ENCODE results near the gene ZFR2.

The ZFR2 gene

DNA sequence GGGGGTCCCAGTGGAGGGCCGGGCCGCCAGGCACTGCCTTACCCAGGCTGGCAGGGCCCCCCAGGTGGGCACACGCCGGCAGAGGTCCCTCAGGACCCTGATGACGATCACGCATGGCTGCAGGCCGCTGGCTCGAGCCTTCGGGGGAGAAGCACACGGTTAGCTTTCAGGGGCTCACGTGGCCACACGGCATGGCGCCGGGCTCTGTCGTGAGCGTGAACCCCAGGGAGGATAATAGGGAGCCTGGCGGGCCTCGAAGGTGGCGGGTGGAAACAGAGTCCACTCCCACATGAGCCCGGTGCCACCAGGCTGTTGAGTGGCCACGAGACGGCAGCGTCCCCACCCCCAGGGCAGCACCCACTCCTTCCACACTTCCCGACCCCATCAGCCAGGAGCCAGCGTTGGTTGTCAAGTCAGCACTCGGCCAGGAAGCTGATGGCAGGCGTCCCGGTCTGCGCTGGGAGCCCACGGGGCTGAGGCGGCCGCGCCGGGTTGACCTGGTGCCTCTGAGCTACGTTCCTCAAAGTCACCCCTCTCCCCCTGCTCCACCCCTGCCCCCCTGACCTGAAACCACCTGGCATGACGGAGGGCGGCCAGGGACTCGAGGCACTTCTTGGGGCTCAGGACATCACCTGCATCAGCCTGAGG, 58.0 kb downstream of the ZFR2 start:
- Histone ChIP-seq H3K36me3 (no peaks in the 10 kb centered on the region), H3K9me3 (no peaks in the 10 kb centered on the region), H3K27me3 (peaks cover 0 to 46% of the 10 kb centered on the region in 2 donors), H3K4me3 (no peak overlapping the region), H3K27ac (no peak overlapping the region), H3K4me1 (peaks cover 0 to 7% (median 0%) of the 10 kb centered on the region in 4 donors)
- TF ChIP-seq, protein P1, sequence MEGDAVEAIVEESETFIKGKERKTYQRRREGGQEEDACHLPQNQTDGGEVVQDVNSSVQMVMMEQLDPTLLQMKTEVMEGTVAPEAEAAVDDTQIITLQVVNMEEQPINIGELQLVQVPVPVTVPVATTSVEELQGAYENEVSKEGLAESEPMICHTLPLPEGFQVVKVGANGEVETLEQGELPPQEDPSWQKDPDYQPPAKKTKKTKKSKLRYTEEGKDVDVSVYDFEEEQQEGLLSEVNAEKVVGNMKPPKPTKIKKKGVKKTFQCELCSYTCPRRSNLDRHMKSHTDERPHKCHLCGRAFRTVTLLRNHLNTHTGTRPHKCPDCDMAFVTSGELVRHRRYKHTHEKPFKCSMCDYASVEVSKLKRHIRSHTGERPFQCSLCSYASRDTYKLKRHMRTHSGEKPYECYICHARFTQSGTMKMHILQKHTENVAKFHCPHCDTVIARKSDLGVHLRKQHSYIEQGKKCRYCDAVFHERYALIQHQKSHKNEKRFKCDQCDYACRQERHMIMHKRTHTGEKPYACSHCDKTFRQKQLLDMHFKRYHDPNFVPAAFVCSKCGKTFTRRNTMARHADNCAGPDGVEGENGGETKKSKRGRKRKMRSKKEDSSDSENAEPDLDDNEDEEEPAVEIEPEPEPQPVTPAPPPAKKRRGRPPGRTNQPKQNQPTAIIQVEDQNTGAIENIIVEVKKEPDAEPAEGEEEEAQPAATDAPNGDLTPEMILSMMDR (IDR thresholded peaks at IDR 0.05), result no peak
- no peak for DNase-seq
- intact Hi-C loops (cut with DNase I; ENCODE audit: low total_unique reads), result no loop called here

DNA sequence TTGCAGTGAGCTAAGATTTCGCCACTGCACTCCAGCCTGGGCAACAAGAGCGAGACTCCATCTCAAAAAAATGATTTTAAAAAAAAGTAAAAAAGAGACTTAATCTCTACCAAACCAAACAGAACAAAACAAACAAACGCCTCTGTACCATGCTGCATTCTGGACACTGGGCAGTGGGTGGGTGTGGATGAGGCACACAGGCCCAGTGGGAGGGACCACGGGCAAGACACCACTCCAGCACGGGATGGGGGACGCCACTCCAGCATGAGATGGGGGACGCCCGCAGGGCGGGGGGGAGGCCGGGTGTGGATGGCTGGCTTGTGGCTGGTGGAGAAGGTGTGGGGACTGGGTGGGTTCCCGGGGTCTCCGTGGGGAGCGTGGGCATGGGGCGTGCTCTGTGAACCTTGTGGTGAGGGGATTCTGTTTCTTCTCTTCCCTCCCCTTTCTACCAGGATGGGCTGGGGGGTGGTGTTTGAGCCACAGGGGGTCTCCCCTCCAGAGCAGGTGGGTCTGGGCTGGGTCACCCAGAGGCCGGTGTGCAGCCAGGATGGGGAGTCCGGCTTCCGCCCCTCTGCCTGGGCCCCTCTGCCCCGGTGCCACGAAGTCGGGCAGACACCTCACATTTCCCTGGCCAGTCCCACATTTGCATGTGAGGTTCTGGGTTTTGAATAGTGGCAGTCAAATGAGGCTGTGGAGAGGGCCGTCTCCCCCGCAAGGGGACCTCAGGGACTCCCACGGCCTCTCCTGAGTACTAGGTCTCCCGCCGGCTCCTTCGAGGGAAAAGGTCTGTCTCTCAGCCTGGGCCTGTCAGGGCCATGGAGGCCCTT, 58.7 kb downstream of the ZFR2 start:
- Histone ChIP-seq H3K4me1 (peaks cover 0 to 7% (median 0%) of the 10 kb centered on the region in 4 donors), H3K27ac (no peak overlapping the region), H3K9me3 (no peaks in the 10 kb centered on the region), H3K4me3 (no peak overlapping the region), H3K36me3 (no peaks in the 10 kb centered on the region), H3K27me3 (peaks cover 0 to 54% of the 10 kb centered on the region in 2 donors)
- DNase-seq, result no peak
- TF ChIP-seq, protein P1 (IDR thresholded peaks at IDR 0.05), result no peak
- intact Hi-C loops (cut with DNase I; ENCODE audit: low total_unique reads), result no loop called here

DNA sequence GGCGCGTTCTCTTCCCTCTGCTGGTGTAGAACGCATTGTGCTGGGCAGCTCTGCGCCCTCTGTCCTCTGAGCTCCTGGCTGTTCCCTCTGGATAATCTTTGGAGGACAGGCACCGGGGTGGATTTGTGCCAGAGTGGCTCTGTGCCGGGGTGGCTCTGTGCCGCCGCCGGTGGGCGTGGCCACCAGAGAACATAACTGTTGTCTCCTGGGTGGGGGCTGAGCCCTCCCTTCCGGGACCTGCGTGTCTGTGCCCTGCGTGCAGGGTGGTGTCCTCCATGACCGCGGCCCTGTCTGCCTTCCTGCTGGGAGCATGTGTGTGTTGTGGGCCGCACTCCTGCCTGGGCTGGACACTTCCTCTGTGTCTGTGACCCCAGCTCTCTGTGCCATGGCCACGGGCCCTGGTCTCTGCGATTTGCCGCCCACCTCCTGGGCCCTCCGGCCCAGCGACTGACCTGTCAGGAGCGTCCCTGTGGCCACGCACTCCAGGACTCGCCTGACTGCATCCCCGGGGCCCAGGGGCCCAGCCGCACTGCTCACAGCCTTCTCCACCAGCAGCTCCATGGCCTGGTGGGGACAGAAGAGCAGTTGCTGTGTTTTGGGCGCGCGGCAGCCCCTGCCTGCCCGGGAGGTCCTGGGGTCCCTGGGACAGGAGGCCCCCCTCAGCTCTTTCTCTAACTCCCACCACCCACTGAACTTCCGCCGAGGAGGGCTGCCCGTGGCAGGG, 60.3 kb downstream of the ZFR2 start:
- Histone ChIP-seq H3K27me3 (peaks cover 0 to 59% of the 10 kb centered on the region in 2 donors), H3K27ac (no peak overlapping the region), H3K4me1 (peaks cover 0 to 6% (median 0%) of the 10 kb centered on the region in 4 donors), H3K9me3 (no peaks in the 10 kb centered on the region), H3K4me3 (no peak overlapping the region), H3K36me3 (no peaks in the 10 kb centered on the region)
- no peak for DNase-seq
- intact Hi-C loops (cut with DNase I; ENCODE audit: low total_unique reads), result no loop called here
- TF ChIP-seq, protein P1 (IDR thresholded peaks at IDR 0.05), result no peak

DNA sequence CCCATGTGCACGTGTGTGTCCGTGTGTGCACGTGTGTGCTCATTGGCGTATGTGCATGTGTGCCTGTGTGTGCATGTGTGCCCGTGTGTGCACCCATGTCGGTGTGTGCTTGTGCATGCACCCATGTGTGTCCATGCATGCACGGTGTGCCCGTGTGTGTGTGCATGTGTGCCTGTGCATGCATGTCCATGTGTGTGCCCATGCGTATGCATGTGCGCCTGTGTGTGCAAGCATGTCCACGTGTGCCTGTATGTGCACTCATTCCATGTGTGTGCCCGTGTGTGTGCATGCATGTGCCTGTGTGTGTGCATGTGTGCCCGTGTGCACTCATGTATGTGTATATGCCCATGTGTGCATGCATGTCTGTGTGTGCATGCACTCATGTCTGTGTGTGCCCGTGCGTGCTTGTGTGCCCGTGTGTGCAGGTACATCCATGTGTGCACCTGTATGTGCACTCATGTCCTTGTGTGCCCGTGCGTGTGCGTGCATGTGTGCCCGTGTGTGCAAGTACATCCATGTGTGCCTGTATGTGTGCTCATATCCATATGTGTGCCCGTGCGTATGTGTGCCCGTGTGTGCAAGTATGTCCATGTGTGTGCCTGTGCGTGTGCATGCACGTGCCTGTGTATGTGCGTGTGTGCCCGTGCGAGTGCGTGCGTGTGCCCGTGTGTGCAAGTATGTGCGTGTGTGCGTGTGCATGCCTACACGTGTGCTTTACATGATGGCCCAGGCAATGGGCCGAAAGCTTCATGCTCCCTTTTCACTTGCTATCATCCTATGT, 61.1 kb downstream of the ZFR2 start:
- Histone ChIP-seq H3K4me3 (no peak overlapping the region), H3K27ac (no peak overlapping the region), H3K27me3 (peaks cover 0 to 62% of the 10 kb centered on the region in 2 donors), H3K36me3 (no peaks in the 10 kb centered on the region), H3K9me3 (no peaks in the 10 kb centered on the region), H3K4me1 (no peaks in the 10 kb centered on the region)
- no peak for DNase-seq
- TF ChIP-seq, protein P1 (IDR thresholded peaks at IDR 0.05), result no peak
- intact Hi-C loops (cut with DNase I; ENCODE audit: low total_unique reads), result no loop called here

DNA sequence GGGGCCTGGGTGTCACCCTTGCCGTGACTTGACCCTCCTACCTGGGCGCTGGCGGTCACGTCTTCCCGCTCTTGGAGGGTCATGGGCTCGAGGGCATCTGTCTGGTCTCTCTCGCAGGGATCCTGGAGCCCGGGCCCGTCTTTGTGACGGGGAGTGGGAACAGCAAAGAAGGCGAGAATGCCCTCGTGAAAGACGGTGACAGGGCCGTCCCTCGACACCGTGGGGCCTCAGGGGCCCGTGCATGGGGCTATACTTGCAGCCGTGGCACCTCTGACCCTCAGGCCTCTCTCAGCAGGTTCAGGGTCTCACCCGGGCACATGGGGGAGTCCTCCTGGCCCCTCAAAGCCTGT, 61.7 kb downstream of the ZFR2 start:
- no peak overlapping the region for H3K27ac ChIP-seq
- no peaks in the 10 kb centered on the region for H3K36me3 ChIP-seq
- H3K4me3 ChIP-seq, result no peak overlapping the region
- TF ChIP-seq, protein P1 (IDR thresholded peaks at IDR 0.05), result no peak
- intact Hi-C loops (cut with DNase I; ENCODE audit: low total_unique reads), result no loop called here
- H3K4me1 ChIP-seq, result no peaks in the 10 kb centered on the region
- peaks cover 0 to 62% of the 10 kb centered on the region in 2 donors for H3K27me3 ChIP-seq
- no peaks in the 10 kb centered on the region for H3K9me3 ChIP-seq
- no peak for DNase-seq

Data from tibial artery (tissue), 4 donors.